WTC11 (cell line): Measurements from ENCODE around the gene LCN15. TPM values are rescaled to one million over a fixed set of nuclear protein-coding genes. Genes with fewer than 3 reads are reported as not detected.
A peak's percentile ranks its signal among the peaks of the same experiment; 100 is the strongest.

Source experiments
- ATAC-seq: fragments of 200-7000 bp; cut with Tn5 transposase; 2 replicates; pipeline ENCODE4 v1.10.0; 2021; ENCODE audit warnings: mild to moderate bottlenecking, moderate library complexity
- CTCF ChIA-PET: fragments of 300-600 bp; sonication (Branson Sonifier 250); formaldehyde crosslinking; loops from one replicate; lab custom pipeline; 2021; ENCODE audit warnings: antibody characterized with exemption; lab: Charles Lee
- POLR2A ChIA-PET: fragments of 350-600 bp; sonication (Branson Sonifier 250); formaldehyde crosslinking; loops from one replicate; lab custom pipeline; 2021; ENCODE audit warnings: antibody characterized with exemption; lab: Charles Lee
- DNase-seq: peaks from one replicate; pipeline ENCODE4 v3.0.0; 2021; ENCODE audit warnings: low spot score
- H3K27ac Mint-ChIP-seq: 2 replicates; pipeline ENCODE4 v1.8.0; 2021; ENCODE audit warnings: mixed read lengths
- H3K27me3 Mint-ChIP-seq: 2 replicates; pipeline ENCODE4 v1.8.0; 2021; ENCODE audit warnings: low read depth, mild to moderate bottlenecking, moderate library complexity, mixed read lengths
- H3K36me3 Mint-ChIP-seq: 2 replicates; pipeline ENCODE4 v1.8.0; 2021; ENCODE audit warnings: mixed read lengths
- H3K4me1 Mint-ChIP-seq: 2 replicates; pipeline ENCODE4 v1.8.0; 2022; ENCODE audit warnings: mixed read lengths
- H3K4me3 Mint-ChIP-seq: 2 replicates; pipeline ENCODE4 v1.8.0; 2021; ENCODE audit warnings: mild to moderate bottlenecking, moderate library complexity, mixed read lengths
- H3K9me3 Mint-ChIP-seq: 2 replicates; pipeline ENCODE4 v1.8.0; 2021; ENCODE audit warnings: mixed read lengths
- ATF2 ChIP-seq: sonication (generic); formaldehyde crosslinking; IDR thresholded peaks from 2 replicates; pipeline ENCODE4 v1.8.1; 2022; ENCODE audit warnings: low read depth, missing genetic modification reagents, borderline replicate concordance
- CREB1 ChIP-seq: sonication (generic); formaldehyde crosslinking; IDR thresholded peaks from 2 replicates; pipeline ENCODE4 v1.8.0; 2023; ENCODE audit warnings: mild to moderate bottlenecking, missing genetic modification reagents
- ELF4 ChIP-seq: sonication (generic); formaldehyde crosslinking; IDR thresholded peaks from 2 replicates; pipeline ENCODE4 v1.8.1; 2022; ENCODE audit warnings: low read depth, mild to moderate bottlenecking, moderate library complexity, missing genetic modification reagents
- FOXP4 ChIP-seq: sonication (generic); formaldehyde crosslinking; IDR thresholded peaks from 2 replicates; pipeline ENCODE4 v1.8.0; 2022; ENCODE audit warnings: mild to moderate bottlenecking, missing genetic modification reagents
- HMGA2 ChIP-seq: fragments of 250-450 bp; sonication (Bioruptor Pico); IDR thresholded peaks from 2 replicates; pipeline ENCODE4 v1.4.0; 2021; ENCODE audit warnings: mild to moderate bottlenecking, moderate library complexity
- NFATC4 ChIP-seq: fragments of 250-450 bp; sonication (Bioruptor Pico); IDR thresholded peaks from 2 replicates; pipeline ENCODE4 v1.9.0; 2021; ENCODE audit warnings: mild to moderate bottlenecking
- NFE2L1 ChIP-seq: sonication (generic); formaldehyde crosslinking; IDR thresholded peaks from 2 replicates; pipeline ENCODE4 v1.8.1; 2023; ENCODE audit warnings: missing genetic modification reagents
- OVOL2 ChIP-seq: fragments of 250-450 bp; sonication (Bioruptor Pico); IDR thresholded peaks from 2 replicates; pipeline ENCODE4 v1.9.0; 2021; ENCODE audit warnings: mild to moderate bottlenecking, borderline replicate concordance
- STAT6 ChIP-seq: sonication (generic); formaldehyde crosslinking; conservative IDR thresholded peaks from 2 replicates; pipeline ENCODE4 v1.8.1; 2023; ENCODE audit warnings: mild to moderate bottlenecking, low read depth, missing genetic modification reagents, moderate library complexity
- TCF7 ChIP-seq: sonication (generic); formaldehyde crosslinking; IDR thresholded peaks from 2 replicates; pipeline ENCODE4 v1.8.0; 2022; ENCODE audit warnings: mild to moderate bottlenecking, low read depth, missing genetic modification reagents, moderate library complexity
- TP53 ChIP-seq: sonication (generic); formaldehyde crosslinking; IDR thresholded peaks from 2 replicates; pipeline ENCODE4 v1.8.1; 2023; ENCODE audit warnings: mild to moderate bottlenecking, missing genetic modification reagents
- ZBTB43 ChIP-seq: sonication (generic); formaldehyde crosslinking; IDR thresholded peaks from 2 replicates; pipeline ENCODE4 v1.8.1; 2023; ENCODE audit warnings: mild to moderate bottlenecking, missing genetic modification reagents
- ZSCAN18 ChIP-seq: fragments of 250-450 bp; sonication (Bioruptor Pico); IDR thresholded peaks from 2 replicates; pipeline ENCODE4 v2.1.2; 2022; ENCODE audit warnings: mild to moderate bottlenecking, moderate library complexity
- total RNA-seq: library from RNA; stranded (reverse); gene quantifications from 3 replicates; pipeline ENCODE4 v1.2.3, GENCODE V29; 2021

LCN15 gene
- total RNA-seq, 1 experiment from 2014 or later: 0.52 TPM

- TF ChIP-seq ZBTB43 (CRISPR knock-in tag): peak; percentile 57; the same call in 1 of the 2 replicates
These were observed 36.2 kb downstream of the LCN15 start (continued) for GRCh38 chr9:136728080-136728547.

- Mint-ChIP-seq H3K4me3 (peak overlapping the region; percentile 99), H3K27ac (peak overlapping the region; percentile 99), H3K4me1 (peaks cover 17% of the 10 kb centered on the region), H3K36me3 (peaks cover 36% of the 10 kb centered on the region), H3K9me3 (no peaks in the 10 kb centered on the region), H3K27me3 (no peaks in the 10 kb centered on the region)
- DNase-seq: no peak
- ChIA-PET CTCF (interaction anchor here (0.6 to 3.4 kb wide), 14 partner anchors 7 to 337 kb away, joined by 3 to 17 read pairs (median 3); partner anchors contain the start of gene LCN8), POLR2A (no interaction called here)
- TF ChIP-seq ELF4 (CRISPR knock-in tag) (no peak), TCF7 (CRISPR knock-in tag) (no peak)
- no peak for ATAC-seq
These were observed 37.6 kb downstream of the LCN15 start for GRCh38 chr9:136726631-136727191.

- H3K36me3 Mint-ChIP-seq: peaks cover 37% of the 10 kb centered on the region
- POLR2A ChIA-PET: no interaction called here
- DNase-seq: no peak
- no peaks in the 10 kb centered on the region for H3K27me3 Mint-ChIP-seq
- H3K4me3 Mint-ChIP-seq: peak overlapping the region; percentile 99
- TF ChIP-seq STAT6 (CRISPR knock-in tag) (no peak), ZSCAN18 (CRISPR knock-in tag) (no peak), ELF4 (CRISPR knock-in tag) (no peak), HMGA2 (CRISPR knock-in tag) (no peak), FOXP4 (CRISPR knock-in tag) (no peak), TP53 (CRISPR knock-in tag) (no peak), NFE2L1 (CRISPR knock-in tag) (no peak), ATF2 (no peak), OVOL2 (no peak), CREB1 (CRISPR knock-in tag) (no peak; the same call in 1 of the 2 replicates), NFATC4 (CRISPR knock-in tag) (no peak)
- peaks cover 17% of the 10 kb centered on the region for H3K4me1 Mint-ChIP-seq
- H3K27ac Mint-ChIP-seq: peak overlapping the region; percentile 99
- CTCF ChIA-PET: interaction anchor here (0.7 to 1.0 kb wide), 2 partner anchors 13 to 496 kb away, joined by 5 to 6 read pairs; partner anchors contain the start of gene RNF208
- no peaks in the 10 kb centered on the region for H3K9me3 Mint-ChIP-seq
- ATAC-seq: no peak
These were observed 38.2 kb downstream of the LCN15 start for GRCh38 chr9:136726118-136726517.
